Skeletal muscle satellite cell (primary cell): ENCODE measurements around the gene ADARB1.

Experiments used
- H3K27me3 ChIP-seq: 2 replicates; pipeline ENCODE4 v1.7.0; 2013; ENCODE audit warnings: low read length; ENCODE audit not compliant: control insufficient read depth, insufficient read depth
- H3K36me3 ChIP-seq: 2 replicates; pipeline ENCODE4 v1.7.0; 2013; ENCODE audit warnings: mild to moderate bottlenecking, control low read depth, low read length; ENCODE audit not compliant: insufficient read depth
- H3K4me1 ChIP-seq: 2 replicates; pipeline ENCODE4 v1.7.0; 2013; ENCODE audit warnings: low read length; ENCODE audit not compliant: control insufficient read depth, insufficient read depth
- H3K4me2 ChIP-seq: 2 replicates; pipeline ENCODE4 v1.7.0; 2013; ENCODE audit warnings: mild to moderate bottlenecking, low read length
- H3K4me3 ChIP-seq: 2 replicates; pipeline ENCODE4 v1.7.0; 2013; ENCODE audit warnings: low read length
- H3K9ac ChIP-seq: 2 replicates; pipeline ENCODE4 v1.7.0; 2013; ENCODE audit warnings: mild to moderate bottlenecking, low read depth, low read length, moderate library complexity
- H3K9me3 ChIP-seq: replicated peaks from 2 replicates; pipeline ENCODE4 v1.7.0; 2013; ENCODE audit warnings: mild to moderate bottlenecking, control low read depth, low read length

The ADARB1 gene

GRCh38 chr21:45225041-45225740 is 150.8 kb downstream of the ADARB1 start:
- H3K4me2 ChIP-seq = no peak overlapping the region
- H3K4me3 ChIP-seq = no peak overlapping the region
- H3K9me3 ChIP-seq = no peaks in the 10 kb centered on the region
- H3K27me3 ChIP-seq = no peaks in the 10 kb centered on the region
- peaks cover 42% of the 10 kb centered on the region for H3K4me1 ChIP-seq
- H3K36me3 ChIP-seq = peaks cover 43% of the 10 kb centered on the region
- H3K9ac ChIP-seq = no peak overlapping the region

GRCh38 chr21:45225741-45226327 is 151.5 kb downstream of the ADARB1 start:
- no peak overlapping the region for H3K4me3 ChIP-seq
- peaks cover 37% of the 10 kb centered on the region for H3K36me3 ChIP-seq
- H3K4me1 ChIP-seq = peaks cover 42% of the 10 kb centered on the region
- H3K9me3 ChIP-seq = no peaks in the 10 kb centered on the region
- H3K9ac ChIP-seq = no peak overlapping the region
- H3K4me2 ChIP-seq = no peak overlapping the region
- no peaks in the 10 kb centered on the region for H3K27me3 ChIP-seq

DNA sequence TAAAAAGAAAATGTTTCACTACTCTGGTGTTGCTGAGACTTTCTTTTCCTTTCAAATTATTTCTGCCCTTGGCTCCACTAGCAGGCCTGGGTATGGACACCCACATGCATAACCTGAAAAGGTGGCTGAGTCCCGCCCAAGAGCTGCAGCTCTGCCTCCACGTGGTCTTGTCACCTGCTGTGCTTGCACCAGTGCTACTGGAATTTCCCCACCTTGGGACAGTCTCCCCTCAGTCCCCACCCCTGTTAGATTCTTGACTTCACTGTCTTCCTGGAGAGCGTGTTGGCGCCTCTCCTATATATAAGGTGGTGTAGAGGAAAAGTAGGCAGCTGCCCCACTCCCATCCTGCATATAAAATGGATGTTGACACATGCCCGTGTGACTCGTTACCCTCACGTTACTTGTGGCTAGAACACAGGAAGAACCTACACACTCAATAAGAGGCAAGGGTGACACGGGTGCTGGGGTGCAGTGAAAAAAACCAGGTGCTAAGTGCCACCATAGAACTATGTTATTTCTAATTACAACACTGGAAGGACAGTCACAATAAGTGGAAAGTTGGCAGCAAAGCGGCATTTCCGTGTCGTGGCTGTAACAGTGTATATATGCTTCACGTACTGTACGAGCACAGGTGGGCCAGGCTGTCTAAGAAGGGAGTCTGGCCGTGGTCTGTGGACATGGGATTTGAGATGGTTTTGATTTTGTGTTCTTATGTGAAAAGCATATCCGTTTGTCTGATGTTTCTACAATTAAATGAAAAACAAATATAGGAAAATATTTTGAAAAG is 152.4 kb downstream of the ADARB1 start:
- H3K36me3 ChIP-seq = peaks cover 28% of the 10 kb centered on the region
- H3K9ac ChIP-seq = no peak overlapping the region
- H3K4me3 ChIP-seq = no peak overlapping the region
- H3K27me3 ChIP-seq = no peaks in the 10 kb centered on the region
- H3K4me1 ChIP-seq = peaks cover 42% of the 10 kb centered on the region
- H3K9me3 ChIP-seq = no peaks in the 10 kb centered on the region
- no peak overlapping the region for H3K4me2 ChIP-seq

GRCh38 chr21:45227735-45228134 is 153.4 kb downstream of the ADARB1 start:
- H3K9ac ChIP-seq = no peak overlapping the region
- peak overlapping the region; percentile 64 for H3K4me2 ChIP-seq
- H3K36me3 ChIP-seq = peaks cover 18% of the 10 kb centered on the region
- no peaks in the 10 kb centered on the region for H3K27me3 ChIP-seq
- peaks cover 42% of the 10 kb centered on the region for H3K4me1 ChIP-seq
- peak overlapping the region; percentile 16 for H3K4me3 ChIP-seq
- H3K9me3 ChIP-seq = no peaks in the 10 kb centered on the region

GRCh38 chr21:45228171-45228641 is 153.8 kb downstream of the ADARB1 start:
- Histone ChIP-seq H3K27me3 (no peaks in the 10 kb centered on the region), H3K36me3 (peaks cover 13% of the 10 kb centered on the region), H3K4me3 (peak overlapping the region; percentile 16), H3K9me3 (no peaks in the 10 kb centered on the region), H3K9ac (no peak overlapping the region), H3K4me1 (peaks cover 42% of the 10 kb centered on the region), H3K4me2 (peak overlapping the region; percentile 64)

- no peak overlapping the region for H3K4me3 ChIP-seq
- peaks cover 8% of the 10 kb centered on the region for H3K36me3 ChIP-seq
- peaks cover 42% of the 10 kb centered on the region for H3K4me1 ChIP-seq
- no peaks in the 10 kb centered on the region for H3K9me3 ChIP-seq
- H3K4me2 ChIP-seq = peak overlapping the region; percentile 23
- H3K9ac ChIP-seq = no peak overlapping the region
- no peaks in the 10 kb centered on the region for H3K27me3 ChIP-seq
Measured at GRCh38 chr21:45228656-45229240, 154.4 kb downstream of the ADARB1 start.

DNA sequence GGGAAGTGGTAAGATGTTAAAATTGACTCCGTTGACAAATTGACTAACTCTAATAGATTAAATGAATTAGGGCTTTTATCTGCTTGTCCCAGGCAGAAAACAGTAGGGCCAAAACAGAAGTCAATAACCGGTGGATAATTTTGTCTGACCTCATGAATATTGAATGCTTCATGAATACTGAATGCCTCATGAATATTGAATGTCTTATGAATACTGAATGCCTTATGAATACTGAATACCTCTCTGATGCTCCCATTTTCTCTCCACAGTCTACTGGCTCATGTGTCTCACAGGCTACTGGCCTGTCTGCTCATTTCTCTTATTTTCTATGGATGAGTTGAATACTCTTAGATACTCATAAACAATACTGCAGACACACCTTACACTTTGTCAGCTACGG is 157.3 kb downstream of the ADARB1 start:
- Histone ChIP-seq H3K4me3 (no peak overlapping the region), H3K27me3 (peaks cover 14% of the 10 kb centered on the region), H3K4me2 (no peak overlapping the region), H3K9me3 (no peaks in the 10 kb centered on the region), H3K36me3 (no peaks in the 10 kb centered on the region), H3K4me1 (peaks cover 24% of the 10 kb centered on the region), H3K9ac (no peak overlapping the region)

- H3K4me1 ChIP-seq = no peaks in the 10 kb centered on the region
- H3K4me3 ChIP-seq = no peak overlapping the region
Measured at GRCh38 chr21:45234127-45234526, 159.7 kb downstream of the ADARB1 start.

DNA sequence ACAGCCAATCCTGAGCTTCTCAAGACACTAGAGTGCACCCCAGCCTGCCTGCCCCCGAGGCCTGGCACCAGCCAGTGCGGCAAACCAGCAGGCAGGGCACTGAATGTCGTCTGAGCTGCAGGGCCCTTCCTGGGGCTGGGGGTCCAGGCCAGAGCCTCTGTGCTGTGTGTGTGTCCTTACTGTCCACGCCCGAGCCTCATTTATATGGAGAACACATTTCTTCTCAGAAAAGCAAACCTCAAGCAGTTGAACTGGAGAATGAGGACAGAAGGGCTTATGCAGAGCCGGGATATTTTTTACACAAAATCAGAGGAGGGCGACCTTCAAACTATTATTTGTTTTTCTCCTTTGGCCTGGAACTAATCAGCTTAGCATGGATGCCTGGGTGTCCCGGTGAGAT is 160.6 kb downstream of the ADARB1 start:
- no peak overlapping the region for H3K9ac ChIP-seq
- no peaks in the 10 kb centered on the region for H3K4me1 ChIP-seq
- H3K4me2 ChIP-seq = no peak overlapping the region
- H3K9me3 ChIP-seq = no peaks in the 10 kb centered on the region
- H3K27me3 ChIP-seq = peaks cover 18% of the 10 kb centered on the region
- no peak overlapping the region for H3K4me3 ChIP-seq
- no peaks in the 10 kb centered on the region for H3K36me3 ChIP-seq

More at GRCh38 chr21:45234127-45234526, 159.7 kb downstream of the ADARB1 start:
- no peaks in the 10 kb centered on the region for H3K9me3 ChIP-seq
- H3K4me2 ChIP-seq = no peak overlapping the region
- H3K36me3 ChIP-seq = no peaks in the 10 kb centered on the region
- peaks cover 18% of the 10 kb centered on the region for H3K27me3 ChIP-seq
- H3K9ac ChIP-seq = no peak overlapping the region

GRCh38 chr21:45235488-45235887 is 161.1 kb downstream of the ADARB1 start:
- Histone ChIP-seq H3K4me1 (no peaks in the 10 kb centered on the region), H3K27me3 (peaks cover 18% of the 10 kb centered on the region)

GRCh38 chr21:45236481-45236880 is 162.1 kb downstream of the ADARB1 start:
- H3K36me3 ChIP-seq = no peaks in the 10 kb centered on the region
- no peaks in the 10 kb centered on the region for H3K9me3 ChIP-seq
- H3K27me3 ChIP-seq = peaks cover 18% of the 10 kb centered on the region
- H3K4me3 ChIP-seq = no peak overlapping the region
- no peaks in the 10 kb centered on the region for H3K4me1 ChIP-seq
- H3K4me2 ChIP-seq = no peak overlapping the region
- H3K9ac ChIP-seq = no peak overlapping the region

More at GRCh38 chr21:45235488-45235887, 161.1 kb downstream of the ADARB1 start:
- Histone ChIP-seq H3K4me2 (no peak overlapping the region), H3K9ac (no peak overlapping the region), H3K4me3 (no peak overlapping the region), H3K36me3 (no peaks in the 10 kb centered on the region), H3K9me3 (no peaks in the 10 kb centered on the region)
